Mucosa of descending colon (tissue), 3 donors: ENCODE results near the gene ZGRF1. TPM values are rescaled to one million over a fixed set of nuclear protein-coding genes. Genes with fewer than 3 reads are reported as not detected.
A peak's percentile ranks its signal among the peaks of the same experiment; 100 is the strongest.
"Not testable (repeated sequence)": the region's sequence is repeated elsewhere in the genome, so short reads cannot be mapped to it uniquely, and the experiment has no call there.

Source experiments
- ATAC-seq: fragments of 200-7000 bp; cut with Tn5 transposase; one replicate; pipeline ENCODE4 v1.9.1; 2020; ENCODE audit warnings: mild to moderate bottlenecking, moderate library complexity
- DNase-seq, 3 donors: peaks; one replicate each; pipeline ENCODE4 v3.0.0-alpha.2; 2020
- H3K36me3 ChIP-seq: fragments of 200-600 bp; one replicate; pipeline ENCODE4 v1.8.0; 2021; ENCODE audit warnings: low read depth, mild to moderate bottlenecking
- H3K4me1 ChIP-seq: fragments of 200-600 bp; one replicate; pipeline ENCODE4 v1.8.0; 2021; ENCODE audit warnings: low read depth, mild to moderate bottlenecking
- H3K4me3 ChIP-seq: fragments of 200-600 bp; one replicate; pipeline ENCODE4 v1.8.0; 2021; ENCODE audit warnings: mild to moderate bottlenecking
- H3K9me3 ChIP-seq: fragments of 200-600 bp; one replicate; pipeline ENCODE4 v1.8.0; 2021; ENCODE audit warnings: mild to moderate bottlenecking
- intact Hi-C, 2 donors: fragments of 100-400 bp; cut with DNase I in 1 of 2; cut with micrococcal nuclease in 1 of 2; formaldehyde crosslinking; loops; one replicate each; pipeline versions ENCODE4 v1.11.0 to v1.11.1; 2022; cut with DNase I, micrococcal nuclease
- total RNA-seq, 3 donors: library from RNA; stranded (reverse); fragmentation: NEBNext Ultra II Directional in 2 of 3; extraction: Animal tissue kit (Norgen Biotek cat#: 25700) in 2 of 3; gene quantifications; one replicate each; pipeline versions ENCODE4 v1.2.1 to v1.2.4, GENCODE V29; 2021 to 2023
- TF ChIP-seq, protein P1 (sequence below): fragments of 200-600 bp; IDR thresholded peaks from one replicate; pipeline ENCODE4 v1.8.0; 2022; ENCODE audit warnings: antibody characterized with exemption, mild to moderate bottlenecking
- donor health status: DM: no; HTN: no; CAD: no; lungs with moderate emphysema.
- donor health status: DM: no; HTN: no; CAD: no.
- donor health status: DM: no; HTN: yes; CAD: no.

ZGRF1 gene
- total RNA-seq, 3 donors from 2014 or later = 2.6 to 6.8 (median 3.7) TPM

DNA sequence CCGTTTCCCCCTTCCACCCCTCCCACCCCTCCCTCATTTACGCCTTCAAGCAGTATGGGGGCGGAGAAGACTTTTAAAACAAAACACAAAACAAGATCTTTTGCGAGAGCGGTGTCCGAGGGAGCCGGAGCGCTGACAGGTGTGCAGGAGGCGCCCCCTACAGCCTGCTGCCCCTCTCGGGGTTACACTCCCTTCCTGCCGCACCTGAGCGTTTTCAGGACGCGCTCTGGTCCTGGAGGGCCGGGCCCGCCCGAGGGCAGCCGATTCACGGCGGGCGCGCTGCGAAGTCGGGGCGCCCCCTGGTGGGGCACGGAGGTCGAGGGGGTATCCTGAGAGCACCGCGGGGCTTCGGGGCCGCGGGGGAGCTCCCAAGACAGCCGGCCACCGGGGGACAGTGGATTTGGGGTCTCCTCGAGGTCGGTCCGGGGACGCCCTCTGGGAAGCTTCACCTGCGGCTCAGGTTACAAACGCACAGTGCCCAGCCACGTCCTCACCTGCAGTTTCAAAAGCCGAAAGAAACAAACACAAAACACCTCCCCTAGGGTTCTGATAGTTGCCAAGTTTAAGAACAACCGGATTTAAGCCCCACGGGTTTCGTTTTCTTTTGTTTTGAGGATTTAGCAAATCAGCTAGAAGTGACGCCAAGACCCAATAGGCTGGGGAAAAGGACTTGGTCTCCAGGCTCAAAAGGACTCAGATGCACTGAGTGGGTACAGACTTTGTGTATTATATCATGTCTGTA, 112.8 kb downstream of the ZGRF1 start:
- Histone ChIP-seq H3K4me3 (no peak overlapping the region), H3K9me3 (no peaks in the 10 kb centered on the region), H3K4me1 (peaks cover 20% of the 10 kb centered on the region), H3K36me3 (no peaks in the 10 kb centered on the region)
- TF ChIP-seq, protein P1, sequence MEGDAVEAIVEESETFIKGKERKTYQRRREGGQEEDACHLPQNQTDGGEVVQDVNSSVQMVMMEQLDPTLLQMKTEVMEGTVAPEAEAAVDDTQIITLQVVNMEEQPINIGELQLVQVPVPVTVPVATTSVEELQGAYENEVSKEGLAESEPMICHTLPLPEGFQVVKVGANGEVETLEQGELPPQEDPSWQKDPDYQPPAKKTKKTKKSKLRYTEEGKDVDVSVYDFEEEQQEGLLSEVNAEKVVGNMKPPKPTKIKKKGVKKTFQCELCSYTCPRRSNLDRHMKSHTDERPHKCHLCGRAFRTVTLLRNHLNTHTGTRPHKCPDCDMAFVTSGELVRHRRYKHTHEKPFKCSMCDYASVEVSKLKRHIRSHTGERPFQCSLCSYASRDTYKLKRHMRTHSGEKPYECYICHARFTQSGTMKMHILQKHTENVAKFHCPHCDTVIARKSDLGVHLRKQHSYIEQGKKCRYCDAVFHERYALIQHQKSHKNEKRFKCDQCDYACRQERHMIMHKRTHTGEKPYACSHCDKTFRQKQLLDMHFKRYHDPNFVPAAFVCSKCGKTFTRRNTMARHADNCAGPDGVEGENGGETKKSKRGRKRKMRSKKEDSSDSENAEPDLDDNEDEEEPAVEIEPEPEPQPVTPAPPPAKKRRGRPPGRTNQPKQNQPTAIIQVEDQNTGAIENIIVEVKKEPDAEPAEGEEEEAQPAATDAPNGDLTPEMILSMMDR = peak; percentile 52
- intact Hi-C loops = loop anchor here in 1 of 2 donors (10.0 kb wide), 1 partner anchor 199 kb away; no protein-coding TSS in a partner anchor
- peak; percentile 95 for ATAC-seq
- DNase-seq = peak; percentile 65 to 80 (median 65)

GRCh38 chr4:112523008-112523721, 113.5 kb downstream of the ZGRF1 start:
- peaks cover 20% of the 10 kb centered on the region for H3K4me1 ChIP-seq
- ATAC-seq (peak; percentile 55), DNase-seq (peak in 2 of 3 donors; percentile 24 to 50)
- no peaks in the 10 kb centered on the region for H3K36me3 ChIP-seq
- H3K9me3 ChIP-seq = no peaks in the 10 kb centered on the region
- TF ChIP-seq, protein P1 = no peak
- no peak overlapping the region for H3K4me3 ChIP-seq
- intact Hi-C loops = loop anchor here in 1 of 2 donors (10.0 kb wide), 1 partner anchor 198 kb away; no protein-coding TSS in a partner anchor

DNA sequence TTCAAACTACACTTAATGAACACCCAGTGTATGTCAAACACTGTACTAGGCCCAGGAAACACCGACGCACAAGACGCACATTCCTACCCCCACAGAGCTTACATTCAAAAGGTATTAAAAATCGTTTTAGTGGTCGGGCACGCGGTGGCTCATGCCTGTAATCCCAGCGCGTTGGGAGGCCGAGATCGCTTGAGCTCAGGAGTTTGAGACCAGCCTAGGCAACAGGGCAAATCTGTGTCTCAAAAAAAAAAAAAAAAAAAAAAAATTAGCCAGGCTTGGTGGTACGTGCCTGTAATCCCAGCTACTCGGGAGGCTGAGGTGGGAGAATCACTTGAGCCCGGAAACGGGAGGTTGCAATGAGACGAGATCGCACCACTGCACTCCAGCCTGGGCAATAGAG, 114.3 kb downstream of the ZGRF1 start:
- not testable (repeated sequence) for H3K4me3 ChIP-seq, H3K36me3 ChIP-seq, DNase-seq, H3K9me3 ChIP-seq, ATAC-seq
- intact Hi-C loops = loop anchor here in 1 of 2 donors (10.0 kb wide), 1 partner anchor 198 kb away; no protein-coding TSS in a partner anchor
- peaks cover 20% of the 10 kb centered on the region for H3K4me1 ChIP-seq

DNA sequence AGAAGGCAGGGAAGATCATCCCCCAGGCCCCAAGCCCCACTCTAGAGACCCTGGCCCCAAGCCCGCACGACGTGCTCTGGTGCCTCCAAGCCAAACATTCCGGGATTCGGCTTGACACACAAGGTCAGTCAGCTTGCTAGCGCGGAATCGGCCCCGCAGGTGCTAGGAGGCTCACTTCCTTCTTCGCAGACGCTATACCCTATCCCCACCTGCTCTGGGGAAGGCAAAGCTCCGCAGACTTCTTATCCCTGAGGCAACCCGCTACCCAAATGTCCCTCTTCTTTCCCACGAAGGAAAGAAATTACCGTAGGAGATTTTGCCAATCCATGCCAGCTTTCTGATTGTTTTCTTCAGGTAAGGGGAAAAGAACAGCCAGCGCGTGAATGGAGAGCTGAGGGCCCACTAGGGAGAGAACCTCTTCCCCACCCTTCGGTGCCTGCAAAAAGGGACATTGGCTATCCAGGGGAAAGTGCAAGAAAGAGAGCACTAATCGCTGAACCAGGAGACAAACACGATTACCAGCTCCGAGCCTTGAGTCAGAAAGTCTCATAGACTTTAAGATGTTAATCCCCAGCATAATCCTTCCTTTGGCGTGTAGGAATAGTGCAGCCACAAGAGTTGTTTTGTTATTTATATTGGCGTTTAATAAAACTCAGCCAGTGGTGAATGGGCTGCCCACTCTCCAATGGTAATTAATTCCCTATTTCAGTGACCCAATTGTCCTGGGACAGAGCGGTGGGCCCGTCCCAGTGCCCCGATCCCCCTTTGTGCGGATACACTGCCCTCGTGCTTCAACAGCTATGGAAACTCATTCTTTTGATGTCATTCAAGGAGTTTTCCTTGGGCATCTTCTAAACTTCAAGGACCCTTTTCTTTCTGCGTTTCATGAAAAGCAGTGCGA, 115.3 kb downstream of the ZGRF1 start:
- H3K36me3 ChIP-seq = no peaks in the 10 kb centered on the region
- H3K9me3 ChIP-seq = no peaks in the 10 kb centered on the region
- H3K4me1 ChIP-seq = peaks cover 25% of the 10 kb centered on the region
- intact Hi-C loops = loop anchor here in 1 of 2 donors (10.0 kb wide), 1 partner anchor 197 kb away; no protein-coding TSS in a partner anchor
- TF ChIP-seq, protein P1 = no peak
- ATAC-seq (no peak), DNase-seq (no peak)
- H3K4me3 ChIP-seq = no peak overlapping the region

GRCh38 chr4:112520598-112521122, 116.0 kb downstream of the ZGRF1 start:
- no peaks in the 10 kb centered on the region for H3K36me3 ChIP-seq
- TF ChIP-seq, protein P1 = no peak
- no peak overlapping the region for H3K4me3 ChIP-seq
- H3K9me3 ChIP-seq = no peaks in the 10 kb centered on the region
- peaks cover 32% of the 10 kb centered on the region for H3K4me1 ChIP-seq
- intact Hi-C loops = loop anchor here in 1 of 2 donors (10.0 kb wide), 1 partner anchor 196 kb away; no protein-coding TSS in a partner anchor
- DNase-seq (no peak), ATAC-seq (no peak)
